ENCODE measurements around the gene PDE2A. TPM values are rescaled to one million over a fixed set of nuclear protein-coding genes. Genes with fewer than 3 reads are reported as not detected.

The PDE2A gene
- total RNA-seq, 4 donors from 2014 or later, result 54.0 to 339 (median 84.6) TPM

GRCh38 chr11:72720047-72720446, 45.8 kb upstream of the PDE2A start:
- no peak for TF ChIP-seq CTCF (IDR thresholded peaks at IDR 0.05)
- ATAC-seq (ENCODE audit: low FRiP score) (no peak), DNase-seq (ENCODE audit: low spot score) (no peak)

- no peak for ATAC-seq (ENCODE audit: low FRiP score)
- TF ChIP-seq CTCF (IDR thresholded peaks at IDR 0.05), result no peak
- no peak for DNase-seq (ENCODE audit: low spot score)
Observed at GRCh38 chr11:72719551-72719950, 45.3 kb upstream of the PDE2A start.

- DNase-seq (ENCODE audit: low spot score) (no peak), ATAC-seq (ENCODE audit: low FRiP score) (no peak)
- TF ChIP-seq CTCF (IDR thresholded peaks at IDR 0.05), result no peak
Observed at GRCh38 chr11:72719144-72719543, 44.9 kb upstream of the PDE2A start.

- ATAC-seq (ENCODE audit: low FRiP score) (no peak), DNase-seq (ENCODE audit: low spot score) (no peak)
- TF ChIP-seq CTCF (IDR thresholded peaks at IDR 0.05), result no peak
Observed at GRCh38 chr11:72718101-72718501, 43.9 kb upstream of the PDE2A start.

GRCh38 chr11:72716788-72717435, 42.7 kb upstream of the PDE2A start:
- ATAC-seq (ENCODE audit: low FRiP score), result no peak
- no peak for DNase-seq (ENCODE audit: low spot score)
- TF ChIP-seq CTCF (IDR thresholded peaks at IDR 0.05), result no peak

- ATAC-seq (ENCODE audit: low FRiP score) (no peak), DNase-seq (ENCODE audit: low spot score) (no peak)
- no peak for TF ChIP-seq CTCF (IDR thresholded peaks at IDR 0.05)
Observed at GRCh38 chr11:72716290-72716689, 42.1 kb upstream of the PDE2A start.

GRCh38 chr11:72712841-72713240, 38.6 kb upstream of the PDE2A start:
- no peak for TF ChIP-seq CTCF (IDR thresholded peaks at IDR 0.05)
- DNase-seq (ENCODE audit: low spot score), result no peak
- peak; percentile 20 for ATAC-seq (ENCODE audit: low FRiP score)

All from omental fat pad (tissue), 4 donors.